ENCODE results near the gene USP54. TPM values are rescaled to one million over a fixed set of nuclear protein-coding genes. Genes with fewer than 3 reads are reported as not detected.
A peak's percentile ranks its signal among the peaks of the same experiment; 100 is the strongest.
"Not testable (repeated sequence)": the region's sequence is repeated elsewhere in the genome, so short reads cannot be mapped to it uniquely, and the experiment has no call there.

The USP54 gene
- total RNA-seq, 1 donor = 11.8 TPM

- peak in 2 of 3 donors; percentile 16 to 17 for DNase-seq (ENCODE audit: low read depth in 2 of 3, low spot score in 2 of 3)
Measured at GRCh38 chr10:73589563-73590126, 1.5 kb downstream of the USP54 start.

DNA sequence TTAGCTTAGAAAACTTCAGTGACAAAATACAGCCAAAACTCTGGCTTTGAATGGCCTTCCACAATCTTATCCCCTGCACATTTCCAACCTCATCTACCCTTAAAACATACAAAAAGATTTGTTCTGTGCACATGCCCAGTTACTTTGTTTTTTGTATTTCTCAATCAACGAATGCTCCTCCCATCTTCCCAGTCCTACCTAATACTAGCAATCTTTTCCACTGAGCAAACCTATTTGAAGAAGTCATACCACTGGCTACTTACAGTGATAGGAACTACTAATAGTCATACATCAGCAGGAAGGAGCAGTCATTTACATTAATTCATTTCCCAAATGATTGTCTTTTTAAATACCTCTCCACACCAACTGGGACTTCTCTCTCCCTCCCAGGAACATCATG is 2.5 kb downstream of the USP54 start:
- DNase-seq (ENCODE audit: low read depth in 2 of 3, low spot score in 2 of 3) = no peak

DNA sequence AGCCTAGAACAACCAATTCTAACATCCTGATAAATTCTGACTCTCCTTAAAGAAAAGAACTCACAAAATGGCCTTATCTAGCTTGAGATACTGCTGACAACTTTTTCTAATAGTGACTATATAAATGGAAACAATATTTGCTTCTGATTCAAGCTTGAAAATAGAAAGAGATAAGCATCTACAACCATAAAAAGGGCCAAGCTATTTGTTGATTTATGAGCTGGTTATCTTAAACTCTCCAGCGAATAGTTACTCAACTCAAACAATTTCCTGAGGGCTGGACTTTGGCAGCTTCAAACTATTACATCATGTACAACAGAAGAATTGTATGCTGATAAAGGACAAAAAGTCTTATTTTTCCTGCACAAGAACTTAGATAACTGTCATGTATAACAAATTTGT is 4.6 kb downstream of the USP54 start:
- peak in 2 of 3 donors; percentile 53 to 72 for DNase-seq (ENCODE audit: low read depth in 2 of 3, low spot score in 2 of 3)

- no peak for DNase-seq (ENCODE audit: low read depth in 2 of 3, low spot score in 2 of 3)
Measured at GRCh38 chr10:73585327-73585726, 5.8 kb downstream of the USP54 start.

DNA sequence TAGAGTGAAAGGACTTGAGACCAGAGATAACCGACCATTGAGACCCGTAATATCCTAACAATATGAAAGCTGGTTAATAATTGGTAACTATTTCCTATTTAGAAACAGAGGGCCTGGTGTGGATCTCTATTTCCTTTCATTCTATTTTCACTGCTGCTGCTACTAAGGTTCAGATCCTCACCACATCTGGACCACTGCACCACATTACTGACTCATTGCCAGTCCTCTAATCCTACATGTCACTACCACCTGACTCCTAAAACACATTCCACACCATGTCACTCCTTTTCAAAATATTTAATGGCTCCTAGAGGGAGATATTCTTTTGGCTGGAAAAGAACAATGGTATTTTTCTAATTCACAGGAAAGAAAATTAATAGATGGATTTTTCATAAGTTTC is 6.4 kb downstream of the USP54 start:
- DNase-seq (ENCODE audit: low read depth in 2 of 3, low spot score in 2 of 3) = peak in 2 of 3 donors; percentile 20 to 27

DNA sequence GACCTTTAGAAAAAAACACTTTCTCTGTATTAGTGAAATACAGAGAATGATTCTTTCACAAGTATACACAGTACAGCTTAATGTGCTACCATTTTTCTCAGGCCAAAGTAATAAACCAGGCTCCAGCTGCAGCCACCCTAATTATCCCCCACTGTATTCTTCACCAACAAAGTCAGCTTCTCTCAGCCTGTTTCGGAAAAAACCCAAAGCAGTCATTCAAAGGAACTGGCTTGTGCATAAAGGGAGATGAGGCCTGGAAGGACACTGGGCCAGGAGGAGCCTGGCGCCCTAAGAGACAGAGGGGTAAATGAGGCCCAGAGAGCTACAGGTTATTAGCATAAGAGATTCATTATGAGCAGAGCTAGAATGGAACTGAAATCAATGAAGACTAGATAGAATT is 9.2 kb downstream of the USP54 start:
- DNase-seq (ENCODE audit: low read depth in 2 of 3, low spot score in 2 of 3) = no peak

GRCh38 chr10:73578927-73579326 is 12.2 kb downstream of the USP54 start:
- DNase-seq (ENCODE audit: low read depth in 2 of 3, low spot score in 2 of 3) = not testable (repeated sequence)

DNA sequence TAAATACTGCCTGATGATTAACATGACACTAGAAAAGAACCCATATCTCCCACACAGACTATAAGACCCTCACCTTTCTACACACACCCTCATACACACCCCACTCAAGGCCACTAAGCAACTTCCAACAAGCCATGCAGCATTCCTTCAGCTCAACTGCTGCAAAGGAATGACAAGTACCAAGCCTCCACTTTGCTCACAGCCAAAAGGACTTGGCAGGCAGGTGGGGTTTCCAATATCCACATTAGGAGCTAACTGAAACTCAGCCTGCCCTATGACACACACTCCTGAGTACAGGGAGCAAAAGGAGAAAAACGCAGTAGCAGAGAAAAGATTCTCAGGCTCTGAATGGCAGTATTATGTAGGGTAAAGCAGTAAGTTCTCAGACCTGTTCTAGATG is 13.4 kb downstream of the USP54 start:
- DNase-seq (ENCODE audit: low read depth in 2 of 3, low spot score in 2 of 3) = no peak

GRCh38 chr10:73576890-73577591 is 14.1 kb downstream of the USP54 start:
- no peak for DNase-seq (ENCODE audit: low read depth in 2 of 3, low spot score in 2 of 3)

- no peak for DNase-seq (ENCODE audit: low read depth in 2 of 3, low spot score in 2 of 3)
Measured at GRCh38 chr10:73576178-73576889, 14.8 kb downstream of the USP54 start.

- not testable (repeated sequence) for DNase-seq (ENCODE audit: low read depth in 2 of 3, low spot score in 2 of 3)
Measured at GRCh38 chr10:73567025-73567424, 24.1 kb downstream of the USP54 start.

DNA sequence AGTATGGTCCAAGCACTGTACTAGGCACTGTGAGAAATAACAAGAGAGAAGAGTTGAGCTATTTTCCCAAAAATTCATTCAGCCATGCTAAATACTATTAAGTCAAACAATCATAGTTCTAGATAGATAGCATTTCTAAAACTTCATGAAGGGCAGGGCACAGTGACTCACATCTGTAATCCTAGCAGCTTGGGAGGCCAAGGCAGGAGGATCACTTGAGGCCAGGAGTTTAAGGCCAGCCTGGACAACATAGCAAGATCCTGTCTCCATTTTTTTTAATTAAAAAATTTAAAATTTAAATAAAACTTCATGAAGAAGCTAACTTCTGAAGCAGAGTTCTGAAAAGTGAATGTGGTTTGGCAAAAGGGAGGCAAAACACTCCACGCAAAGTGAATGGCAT is 29.9 kb downstream of the USP54 start:
- no peak for DNase-seq (ENCODE audit: low read depth in 2 of 3, low spot score in 2 of 3)

DNA sequence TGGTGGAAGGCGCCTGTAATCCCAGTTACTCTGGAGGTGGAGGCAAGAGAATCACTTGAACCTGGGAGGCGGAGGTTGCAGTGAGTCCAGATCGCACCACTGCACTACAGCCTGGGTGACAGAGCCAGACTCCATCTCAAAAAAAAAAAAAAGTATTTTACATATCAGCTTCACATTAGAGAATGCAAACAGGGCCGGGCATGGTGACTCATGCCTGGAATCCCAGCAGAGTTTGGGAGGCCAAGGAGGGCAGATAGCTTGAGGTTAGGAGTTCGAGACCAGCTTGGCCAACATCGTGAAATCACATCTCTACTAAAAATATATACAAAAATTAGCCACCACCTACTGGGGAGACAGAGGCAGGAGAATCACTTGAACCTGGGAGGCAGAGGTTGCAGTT is 31.6 kb downstream of the USP54 start:
- no peak for DNase-seq (ENCODE audit: low read depth in 2 of 3, low spot score in 2 of 3)

- no peak for DNase-seq (ENCODE audit: low read depth in 2 of 3, low spot score in 2 of 3)
Measured at GRCh38 chr10:73556855-73557254, 34.3 kb downstream of the USP54 start.

DNA sequence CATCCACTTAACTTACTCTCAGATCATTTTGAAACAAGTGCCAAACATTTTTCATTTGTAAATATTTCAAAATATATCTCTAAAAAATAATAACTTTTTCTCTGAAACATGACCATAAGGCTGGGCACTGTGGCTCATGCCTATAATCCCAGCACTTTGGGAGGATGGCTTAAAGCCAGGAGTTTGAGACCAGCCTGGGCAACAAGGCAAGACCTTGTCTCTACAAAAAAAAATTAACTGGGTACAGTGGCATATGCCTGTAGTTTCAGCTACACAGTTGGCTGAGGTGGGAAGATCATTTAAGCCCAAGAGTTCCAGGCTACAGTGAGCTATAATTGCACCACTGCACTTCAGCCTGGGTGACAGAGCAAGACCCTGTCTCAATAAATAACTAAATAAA is 36.4 kb downstream of the USP54 start:
- no peak for DNase-seq (ENCODE audit: low read depth in 2 of 3, low spot score in 2 of 3)

DNA sequence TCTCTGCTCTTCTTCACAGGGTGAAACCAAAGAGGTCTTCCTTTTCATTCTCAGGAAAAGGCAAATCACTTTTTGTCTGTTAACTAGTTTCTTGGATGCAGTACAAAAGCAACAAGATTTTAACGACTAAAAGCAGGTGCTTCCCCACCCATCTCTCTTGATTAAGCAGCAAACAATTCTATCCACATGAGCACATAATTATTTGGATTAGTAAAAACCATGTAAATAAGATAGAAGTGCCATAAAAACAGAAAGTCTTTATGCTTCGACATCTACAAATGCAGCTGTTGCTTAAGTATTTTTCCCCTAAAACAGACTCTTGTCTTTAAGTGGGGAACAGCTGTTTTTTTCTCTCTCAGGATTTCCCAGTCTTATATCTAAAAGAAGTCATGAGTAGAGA is 37.4 kb downstream of the USP54 start:
- no peak for DNase-seq (ENCODE audit: low read depth in 2 of 3, low spot score in 2 of 3)

DNA sequence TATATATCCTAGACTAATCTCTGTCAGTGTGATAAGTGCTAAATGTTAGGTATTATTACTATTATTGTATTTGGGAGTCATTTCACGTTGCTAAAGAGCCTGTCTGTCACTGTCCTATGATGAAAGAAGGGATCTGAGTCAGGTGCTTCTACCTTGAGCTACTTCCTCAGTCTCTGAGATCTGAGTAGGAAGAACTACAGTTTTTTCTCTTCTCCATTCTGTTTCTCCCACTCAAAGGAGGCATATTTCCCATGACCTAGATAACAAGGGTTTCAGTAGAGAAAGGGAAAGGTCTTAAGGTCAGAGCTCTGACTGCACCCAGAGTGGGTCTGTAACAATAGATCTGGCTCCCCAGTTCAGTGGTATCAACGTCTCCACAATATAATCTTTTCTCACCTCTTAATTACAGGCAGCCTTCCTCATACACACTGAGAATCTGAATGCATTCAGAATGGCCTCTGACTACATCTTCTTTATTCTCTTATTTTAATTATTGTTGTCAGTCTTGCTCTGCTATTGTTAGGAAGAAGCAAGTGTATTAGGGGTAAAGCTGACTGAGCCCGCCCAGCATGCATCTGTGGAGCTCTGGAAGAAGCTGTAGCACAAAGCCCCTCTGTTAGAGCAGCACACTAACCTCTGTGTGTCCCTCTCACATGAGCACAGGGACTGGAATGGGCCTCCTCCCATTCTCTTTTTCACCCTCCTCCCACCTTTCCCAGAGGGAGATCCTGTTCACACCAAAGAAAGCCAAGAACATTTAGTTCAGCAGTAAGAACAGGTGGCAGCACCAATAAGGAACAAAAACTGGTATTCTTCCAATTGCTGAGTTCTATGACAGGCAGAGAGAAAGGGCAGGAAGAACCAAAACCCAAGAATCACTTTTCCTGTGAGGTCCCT is 38.1 kb downstream of the USP54 start:
- no peak for DNase-seq (ENCODE audit: low read depth in 2 of 3, low spot score in 2 of 3)

GRCh38 chr10:73551515-73551914 is 39.6 kb downstream of the USP54 start:
- no peak for DNase-seq (ENCODE audit: low read depth in 2 of 3, low spot score in 2 of 3)

- DNase-seq (ENCODE audit: low read depth in 2 of 3, low spot score in 2 of 3) = no peak
Measured at GRCh38 chr10:73545357-73545756, 45.8 kb downstream of the USP54 start.

GRCh38 chr10:73537709-73538108 is 53.4 kb downstream of the USP54 start:
- DNase-seq (ENCODE audit: low read depth in 2 of 3, low spot score in 2 of 3) = no peak

DNA sequence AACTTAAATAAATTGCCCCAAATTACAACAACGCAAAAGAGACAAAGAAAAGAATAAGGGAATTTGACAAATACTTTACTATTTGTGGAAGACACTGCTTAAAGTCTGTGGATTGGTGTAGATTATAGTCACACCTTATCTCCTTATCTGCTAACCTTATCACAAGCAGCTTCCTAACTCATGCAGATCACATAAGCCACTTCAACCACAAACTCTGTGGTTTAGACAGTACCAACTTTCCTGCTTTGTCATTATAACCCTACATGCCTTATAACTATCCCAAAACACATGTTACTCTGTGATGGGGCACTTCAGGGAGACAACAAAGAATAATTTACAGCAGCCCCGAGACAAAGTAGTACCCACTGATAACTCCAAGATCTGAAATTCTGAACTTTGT is 53.9 kb downstream of the USP54 start:
- peak in 2 of 3 donors; percentile 9 to 13 for DNase-seq (ENCODE audit: low read depth in 2 of 3, low spot score in 2 of 3)
